ENCODE results near the gene CNTN4.
A peak's percentile ranks its signal among the peaks of the same experiment; 100 is the strongest.

CNTN4 gene

GRCh38 chr3:2283818-2284217, 185.2 kb downstream of the CNTN4 start:
- no peak for DNase-seq

DNA sequence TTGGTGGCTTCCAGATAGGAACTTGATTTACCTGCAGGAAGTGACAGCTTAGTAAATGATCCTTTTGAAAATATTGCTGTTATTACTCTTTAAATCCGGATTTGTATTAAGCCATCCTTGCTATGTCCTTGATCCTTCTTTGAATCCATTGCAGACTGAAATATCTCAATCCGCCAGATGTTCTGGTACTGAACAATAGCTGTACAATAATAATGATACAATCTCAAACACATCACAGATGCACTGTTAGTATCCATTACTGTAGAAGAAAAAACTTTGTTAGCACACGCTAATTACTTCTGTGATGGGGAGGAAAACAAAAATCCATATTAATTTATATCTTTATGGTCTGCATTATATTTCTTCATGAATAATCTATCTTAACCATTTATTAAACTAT, 202.3 kb downstream of the CNTN4 start:
- DNase-seq: no peak

DNA sequence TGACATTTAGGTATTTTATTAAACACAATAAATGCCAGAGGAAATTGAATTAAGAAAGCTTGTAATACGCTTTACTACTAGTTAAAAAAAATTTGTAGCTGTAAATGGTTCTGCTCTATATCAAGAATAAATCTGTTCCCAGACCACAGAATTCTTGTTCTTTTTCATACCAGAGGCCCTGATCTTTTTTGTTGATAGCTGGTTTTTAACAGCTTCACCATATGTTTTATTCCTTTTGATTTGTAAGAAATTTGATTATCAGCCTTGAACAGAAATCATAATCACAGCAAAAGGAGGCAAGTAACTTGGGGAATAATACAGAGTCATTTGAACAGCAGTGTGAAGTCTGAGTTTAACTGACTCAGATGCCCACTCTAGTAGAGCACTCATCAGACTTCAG, 202.7 kb downstream of the CNTN4 start:
- no peak for DNase-seq

GRCh38 chr3:2303566-2303965, 204.9 kb downstream of the CNTN4 start:
- no peak for DNase-seq

- DNase-seq: no peak
These were observed 212.4 kb downstream of the CNTN4 start for GRCh38 chr3:2311022-2311421.

DNA sequence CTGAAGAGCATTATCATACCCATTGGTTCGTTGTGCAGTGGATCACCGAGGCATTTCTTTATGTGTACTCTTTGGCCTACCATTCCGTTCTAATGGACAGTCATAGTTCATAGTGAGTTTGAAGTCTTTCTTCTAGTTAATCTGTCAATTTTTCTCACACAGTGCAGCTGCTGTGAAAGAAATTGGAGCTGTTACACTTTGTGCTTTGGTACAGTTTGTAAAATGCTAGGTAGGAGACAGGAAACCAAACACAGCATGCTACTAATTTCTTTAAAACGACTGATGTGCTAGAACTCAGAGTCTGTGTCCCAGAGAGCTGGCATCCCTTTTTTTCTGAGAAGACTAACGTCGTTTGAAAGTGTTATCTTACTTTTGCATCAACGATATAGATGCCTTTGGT, 218.9 kb downstream of the CNTN4 start:
- no peak for DNase-seq

- DNase-seq: no peak
These were observed 236.3 kb downstream of the CNTN4 start for GRCh38 chr3:2334921-2335320.

DNA sequence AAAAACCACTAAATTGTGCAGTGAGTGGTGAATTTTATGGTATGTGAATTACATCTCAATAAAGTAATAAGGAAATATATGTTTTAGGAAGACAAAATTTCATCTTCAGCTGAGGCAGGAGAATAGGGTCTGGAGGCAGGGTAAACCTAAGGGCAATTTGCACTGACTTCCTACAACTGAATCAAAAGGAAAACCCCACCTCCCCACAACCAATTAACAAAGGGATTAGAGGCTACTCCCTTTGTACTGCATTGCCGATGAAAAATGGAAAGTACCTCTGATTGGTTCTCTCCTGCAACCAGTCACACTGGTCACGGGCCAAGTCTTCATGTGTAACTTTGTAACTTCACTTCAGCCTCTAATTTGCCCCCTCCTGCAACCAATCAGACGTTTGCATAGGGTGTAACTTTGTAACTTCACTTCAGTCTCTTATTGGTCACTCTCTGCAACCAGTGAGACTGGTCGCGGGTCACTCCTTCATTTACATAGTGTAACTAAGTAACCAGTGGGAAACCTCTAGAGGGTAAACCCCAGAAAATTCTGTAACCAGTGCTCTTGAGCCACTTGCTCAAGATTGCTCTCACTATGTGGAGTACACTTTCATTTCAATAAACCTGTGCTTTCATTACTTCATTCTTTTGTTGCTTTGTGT, 244.5 kb downstream of the CNTN4 start:
- DNase-seq: no peak

DNA sequence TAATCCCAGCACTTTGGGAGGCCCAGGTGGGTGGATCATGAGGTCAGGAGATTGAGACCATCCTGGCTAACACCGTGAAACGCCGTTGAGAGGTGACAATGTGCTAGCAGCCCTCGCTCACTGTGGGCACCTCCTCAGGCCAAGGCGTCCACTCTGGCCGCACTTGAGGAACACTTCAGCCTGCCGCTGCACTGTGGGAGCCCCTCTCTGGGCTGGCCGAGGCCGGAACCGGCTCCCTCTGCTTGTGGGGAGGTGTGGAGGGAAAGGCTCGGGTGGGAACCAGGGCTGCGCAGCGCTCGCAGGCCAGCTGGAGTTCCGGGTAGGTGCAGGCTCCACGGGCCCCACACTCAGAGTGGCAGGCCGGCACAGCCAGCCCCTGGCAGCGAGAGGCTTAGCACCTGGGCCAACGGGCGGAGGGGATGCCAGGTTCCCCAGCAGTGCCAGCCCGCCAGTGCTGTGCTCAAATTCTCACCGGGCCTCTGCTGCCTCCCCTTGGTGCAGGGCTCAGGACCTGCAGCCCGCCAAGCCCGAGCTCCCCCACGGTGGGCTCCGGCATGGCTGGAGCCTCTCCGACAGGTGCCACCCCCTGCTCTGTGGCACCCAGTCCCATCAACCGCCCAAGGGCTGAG, 253.6 kb downstream of the CNTN4 start:
- no peak for DNase-seq

DNA sequence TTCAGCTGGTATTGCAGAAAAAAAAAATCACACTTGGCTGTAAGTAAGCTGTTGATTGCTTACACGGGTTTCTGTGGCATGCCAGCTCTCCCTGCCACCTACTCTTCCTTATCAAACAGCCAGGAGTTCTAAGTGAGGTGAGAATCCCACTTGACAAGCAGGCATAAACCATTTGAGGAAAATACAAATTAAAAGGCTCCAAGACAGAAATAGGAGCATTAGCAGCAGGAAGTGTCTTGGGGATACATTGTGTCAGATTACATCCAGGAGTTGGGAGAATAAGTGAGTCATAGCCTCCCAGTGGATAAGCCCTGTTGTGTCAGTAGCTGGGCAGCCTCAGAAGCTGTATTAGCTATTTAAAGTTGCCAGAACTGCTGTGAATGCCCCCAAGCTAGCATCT, 256.0 kb downstream of the CNTN4 start:
- DNase-seq: peak; percentile 29

GRCh38 chr3:2356298-2356950, 257.8 kb downstream of the CNTN4 start:
- no peak for DNase-seq

GRCh38 chr3:2360815-2361214, 262.1 kb downstream of the CNTN4 start:
- no peak for DNase-seq

DNA sequence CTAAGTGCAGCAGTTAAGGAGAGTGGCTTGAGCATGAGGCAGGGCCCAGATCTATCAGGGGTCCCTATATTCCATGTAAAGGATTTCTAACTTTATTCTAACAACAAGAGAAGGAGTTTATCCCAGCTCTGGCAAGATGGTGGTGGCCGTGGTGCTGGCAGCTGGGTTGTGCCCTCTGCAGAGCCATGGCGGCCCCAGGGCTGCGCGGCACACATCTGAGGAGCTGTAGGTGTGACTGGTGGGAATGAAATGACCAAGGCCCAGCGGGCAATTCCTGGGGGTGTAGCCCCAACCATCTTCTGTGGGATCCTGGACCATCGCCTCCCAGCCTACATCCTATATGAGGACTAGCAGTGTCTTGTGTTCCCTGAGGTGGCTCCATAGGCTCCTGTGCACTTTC, 263.5 kb downstream of the CNTN4 start:
- DNase-seq: no peak

DNA sequence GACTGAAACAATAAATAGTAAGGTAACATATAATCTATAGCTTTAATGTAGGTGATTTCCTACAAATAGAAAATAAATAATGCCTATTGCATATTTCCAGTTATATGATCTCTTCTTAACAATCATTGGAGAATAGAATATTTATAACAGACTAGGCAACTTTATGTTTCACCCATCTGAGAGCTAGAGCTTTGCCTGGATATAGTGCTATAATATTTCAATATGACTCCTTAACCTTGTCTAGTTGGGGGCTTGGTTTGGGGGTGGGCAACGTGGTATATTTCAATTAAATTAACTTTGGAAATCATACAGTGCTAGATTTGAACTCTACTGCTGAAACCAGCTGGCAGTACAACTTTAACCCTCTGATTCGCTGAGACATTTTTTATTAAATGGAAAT, 265.2 kb downstream of the CNTN4 start:
- DNase-seq: no peak

DNA sequence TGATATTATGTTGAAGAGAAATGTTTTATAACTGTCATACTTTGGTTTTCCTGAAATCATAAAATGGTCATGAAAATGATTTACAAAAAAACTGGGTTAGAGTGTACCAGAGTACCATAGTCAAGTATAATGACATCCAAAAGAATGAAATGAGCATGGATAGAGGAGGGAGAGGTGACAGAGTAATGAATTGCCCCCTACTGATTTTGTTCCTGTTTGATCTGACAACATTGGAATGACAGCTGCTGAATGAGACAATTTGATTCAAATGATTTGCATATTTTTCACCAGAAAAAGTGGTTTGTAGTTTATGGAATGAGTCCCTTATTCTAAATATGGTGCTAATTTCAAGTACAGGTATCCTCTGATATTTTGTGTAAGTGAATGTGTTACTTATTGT, 271.7 kb downstream of the CNTN4 start:
- no peak for DNase-seq

GRCh38 chr3:2372306-2372705, 273.6 kb downstream of the CNTN4 start:
- no peak for DNase-seq

DNA sequence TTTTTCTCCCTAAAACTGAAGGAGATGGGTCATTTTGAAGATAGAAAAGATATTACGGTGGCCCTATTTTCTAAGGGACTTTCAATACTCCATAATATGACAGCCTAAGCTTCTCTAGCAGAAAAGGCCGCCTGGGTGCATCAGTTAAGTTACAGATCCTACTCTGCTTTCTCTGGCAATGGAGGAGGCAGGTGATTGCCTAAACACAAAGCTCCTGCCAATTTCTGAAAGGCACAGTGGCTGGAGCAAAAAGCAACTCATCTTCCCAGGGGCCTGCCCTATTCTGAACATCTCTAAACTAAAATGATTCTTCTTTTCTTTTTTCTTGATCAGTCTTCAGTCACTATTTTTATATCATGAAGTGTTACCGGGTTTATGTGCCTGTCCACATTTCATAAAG, 276.7 kb downstream of the CNTN4 start:
- DNase-seq: no peak

GRCh38 chr3:2377281-2377680, 278.6 kb downstream of the CNTN4 start:
- DNase-seq: no peak

GRCh38 chr3:2390926-2391532, 292.4 kb downstream of the CNTN4 start:
- DNase-seq: no peak

DNA sequence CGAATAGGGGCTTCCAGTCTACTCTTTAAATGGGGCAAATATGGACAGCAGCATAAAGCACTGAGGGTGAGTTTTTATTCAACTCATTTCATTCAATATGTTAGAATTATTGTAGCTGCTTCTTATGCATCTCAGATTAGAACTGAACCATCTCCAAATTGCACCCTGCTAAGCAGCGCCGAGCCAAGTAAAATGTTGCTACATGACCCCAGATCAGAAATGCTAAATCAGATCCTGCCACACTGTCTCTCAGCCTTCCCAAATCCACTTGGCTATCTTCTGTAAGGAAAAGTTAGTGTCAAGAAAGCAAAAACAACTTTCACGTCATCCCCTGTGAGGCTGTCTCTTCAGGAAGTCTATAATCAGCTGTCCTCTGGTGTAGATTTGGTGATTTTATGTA, 293.2 kb downstream of the CNTN4 start:
- no peak for DNase-seq

DNA sequence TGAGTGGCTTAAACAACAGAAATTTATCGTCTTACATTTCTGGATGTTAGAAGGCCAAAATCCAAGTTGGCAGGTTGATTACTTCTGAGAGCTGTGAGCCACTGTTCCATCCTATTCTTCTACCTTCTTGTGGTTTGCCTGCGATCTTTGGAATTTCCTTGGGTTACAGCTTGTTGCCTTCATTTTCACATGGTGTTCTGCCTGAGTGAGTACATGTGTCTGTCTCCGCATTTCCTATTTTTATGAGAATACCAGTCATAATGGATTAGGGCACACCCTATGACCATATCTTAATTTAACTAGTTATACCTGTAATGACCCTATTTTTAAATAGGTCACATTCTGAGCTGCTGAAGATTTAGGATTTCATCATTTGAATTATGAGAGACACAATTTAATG, 294.3 kb downstream of the CNTN4 start:
- DNase-seq: no peak

DNA sequence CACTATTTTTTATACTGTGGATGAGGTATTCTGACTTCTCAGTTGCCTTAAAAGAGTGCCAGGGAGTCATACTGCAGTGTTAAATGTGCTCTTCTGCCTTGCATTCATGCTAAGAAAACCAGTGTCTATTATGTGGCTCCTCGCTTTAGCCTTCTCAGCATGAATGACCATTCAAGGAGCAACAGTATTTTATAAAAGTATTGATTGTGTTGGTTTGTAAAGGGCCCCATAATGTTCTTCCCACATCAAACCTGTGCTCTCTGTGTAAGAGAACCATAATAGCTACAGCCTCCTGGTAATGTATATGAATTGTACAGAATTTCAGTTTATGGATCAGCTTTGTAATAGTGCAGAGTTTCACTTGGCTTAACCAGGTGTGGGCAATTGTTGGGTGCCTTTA, 316.4 kb downstream of the CNTN4 start:
- no peak for DNase-seq

GRCh38 chr3:2420919-2421318, 322.3 kb downstream of the CNTN4 start:
- DNase-seq: no peak

DNA sequence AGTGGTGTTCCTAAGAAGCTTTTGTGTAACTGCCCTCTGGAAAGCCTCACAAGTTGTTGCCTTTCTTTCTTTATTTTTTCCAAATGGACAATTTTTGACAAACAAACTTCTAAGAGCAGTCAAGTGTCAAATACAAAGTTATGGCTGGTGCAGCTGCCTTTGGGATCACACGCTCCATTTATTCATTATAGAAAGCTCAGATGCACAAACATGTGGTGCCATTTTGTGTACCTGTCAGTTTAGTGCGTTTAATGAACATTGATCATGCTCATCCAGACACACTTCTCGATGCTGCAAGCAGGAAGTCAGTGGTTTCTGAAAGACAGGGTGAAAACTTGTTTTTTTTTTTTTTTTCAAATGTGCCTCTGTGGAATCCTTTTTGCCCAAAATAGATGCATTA, 324.5 kb downstream of the CNTN4 start:
- no peak for DNase-seq

Measured in 8988T (cell line).